Tibial nerve (tissue), 4 donors: ENCODE measurements around the gene HYCC2.

Experiments
- CTCF ChIP-seq, 5 experiments: fragments of 200-600 bp in 3 of 5; fragments of 450-650 bp in 2 of 5; sonication (generic) in 3 of 5; IDR thresholded peaks; one replicate each; pipeline ENCODE4 v1.5.1; 2016 to 2019; ENCODE audit warnings: antibody characterized with exemption in 5 of 5, mild to moderate bottlenecking in 3 of 5, moderate library complexity in 2 of 5
- EP300 ChIP-seq, 2 donors: sonication (generic); formaldehyde crosslinking; IDR thresholded peaks; one replicate each; pipeline ENCODE4 v1.6.1; 2017; ENCODE audit warnings: antibody characterized with exemption in 2 of 2, mild to moderate bottlenecking in 1 of 2
- POLR2A ChIP-seq, 2 donors: fragments of 450-650 bp; IDR thresholded peaks; one replicate each; pipeline ENCODE4 v1.6.1; 2017; ENCODE audit warnings: antibody characterized with exemption in 2 of 2, mild to moderate bottlenecking in 2 of 2, moderate library complexity in 2 of 2

DNA sequence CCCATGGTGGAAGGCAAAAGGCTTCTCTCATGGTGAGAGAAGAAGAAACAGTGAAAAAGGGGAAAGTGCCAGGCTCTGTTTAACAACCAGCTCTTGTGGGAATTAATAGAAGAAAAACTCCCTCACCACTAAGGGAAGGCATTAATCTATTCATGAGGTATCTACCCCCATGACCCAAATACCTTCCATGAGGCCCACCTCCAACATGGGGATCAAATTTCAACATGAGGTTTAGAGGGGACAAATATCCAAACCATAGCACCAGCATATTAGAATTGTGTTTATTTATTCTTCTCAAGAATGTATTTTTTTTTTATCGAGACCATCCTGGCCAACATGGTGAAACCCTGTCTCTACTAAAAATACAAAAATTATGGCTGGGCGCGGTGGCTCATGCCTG is 39.6 kb upstream of the HYCC2 start:
- TF ChIP-seq CTCF (IDR thresholded peaks at IDR 0.05) (no peak), POLR2A (IDR thresholded peaks at IDR 0.05) (no peak), EP300 (IDR thresholded peaks at IDR 0.05) (no peak)
